DMS114 treated with DMSO at 0.1 percent for 48 hours (cell line): ENCODE results near the gene EDA.

Experiments used
- DNase-seq: peaks from one replicate; lab custom pipeline; 2025; ENCODE audit not compliant: unreplicated experiment; lab: John Stamatoyannopoulos, UW

Gene EDA

GRCh38 chrX:69615779-69616456 lies at the start of gene EDA:
Gene EDA, plus strand, starts transcription at chrX:69616113.
- peak; percentile 76 for DNase-seq

- no peak for DNase-seq
Observed at GRCh38 chrX:69568828-69569227, 47.1 kb upstream of the EDA start.

GRCh38 chrX:69597399-69597798 lies 18.5 kb upstream of the EDA start:
- no peak for DNase-seq

GRCh38 chrX:69600182-69600581 lies 15.7 kb upstream of the EDA start:
- no peak for DNase-seq

- DNase-seq = no peak
Observed at GRCh38 chrX:69603566-69604194, 12.2 kb upstream of the EDA start.

- DNase-seq = no peak
Observed at GRCh38 chrX:69605521-69605920, 10.4 kb upstream of the EDA start.

GRCh38 chrX:69607616-69608015 lies 8.3 kb upstream of the EDA start:
- no peak for DNase-seq

- DNase-seq = no peak
Observed at GRCh38 chrX:69613946-69614345, 2.0 kb upstream of the EDA start.

- no peak for DNase-seq
Observed at GRCh38 chrX:69614886-69615285, 1.0 kb upstream of the EDA start.

GRCh38 chrX:69615342-69615741 lies 571 bp upstream of the EDA start:
- no peak for DNase-seq

GRCh38 chrX:69616457-69617203 lies 717 bp downstream of the EDA start:
- DNase-seq = no peak

GRCh38 chrX:69618803-69619202 lies 2.9 kb downstream of the EDA start:
- DNase-seq = peak; percentile 20

GRCh38 chrX:69626129-69626528 lies 10.2 kb downstream of the EDA start:
- no peak for DNase-seq

GRCh38 chrX:69627744-69628143 lies 11.8 kb downstream of the EDA start:
- no peak for DNase-seq

GRCh38 chrX:69630147-69630546 lies 14.2 kb downstream of the EDA start:
- no peak for DNase-seq

- no peak for DNase-seq
Observed at GRCh38 chrX:69664693-69665092, 48.8 kb downstream of the EDA start.

GRCh38 chrX:69670001-69670555 lies 54.2 kb downstream of the EDA start:
- no peak for DNase-seq

- no peak for DNase-seq
Observed at GRCh38 chrX:69674891-69675290, 59.0 kb downstream of the EDA start.

GRCh38 chrX:69705818-69706217 lies 89.9 kb downstream of the EDA start:
- DNase-seq = no peak

GRCh38 chrX:69718102-69718501 lies 102.2 kb downstream of the EDA start:
- DNase-seq = no peak

- DNase-seq = no peak
Observed at GRCh38 chrX:69724307-69724706, 108.4 kb downstream of the EDA start.

- DNase-seq = no peak
Observed at GRCh38 chrX:69740317-69740716, 124.4 kb downstream of the EDA start.
